ENCODE results near the gene ATG5. TPM values are rescaled to one million over a fixed set of nuclear protein-coding genes. Genes with fewer than 3 reads are reported as not detected.

Gene ATG5
- total RNA-seq = 10 to 100 TPM; 32.1 to 38.4 TPM

DNA sequence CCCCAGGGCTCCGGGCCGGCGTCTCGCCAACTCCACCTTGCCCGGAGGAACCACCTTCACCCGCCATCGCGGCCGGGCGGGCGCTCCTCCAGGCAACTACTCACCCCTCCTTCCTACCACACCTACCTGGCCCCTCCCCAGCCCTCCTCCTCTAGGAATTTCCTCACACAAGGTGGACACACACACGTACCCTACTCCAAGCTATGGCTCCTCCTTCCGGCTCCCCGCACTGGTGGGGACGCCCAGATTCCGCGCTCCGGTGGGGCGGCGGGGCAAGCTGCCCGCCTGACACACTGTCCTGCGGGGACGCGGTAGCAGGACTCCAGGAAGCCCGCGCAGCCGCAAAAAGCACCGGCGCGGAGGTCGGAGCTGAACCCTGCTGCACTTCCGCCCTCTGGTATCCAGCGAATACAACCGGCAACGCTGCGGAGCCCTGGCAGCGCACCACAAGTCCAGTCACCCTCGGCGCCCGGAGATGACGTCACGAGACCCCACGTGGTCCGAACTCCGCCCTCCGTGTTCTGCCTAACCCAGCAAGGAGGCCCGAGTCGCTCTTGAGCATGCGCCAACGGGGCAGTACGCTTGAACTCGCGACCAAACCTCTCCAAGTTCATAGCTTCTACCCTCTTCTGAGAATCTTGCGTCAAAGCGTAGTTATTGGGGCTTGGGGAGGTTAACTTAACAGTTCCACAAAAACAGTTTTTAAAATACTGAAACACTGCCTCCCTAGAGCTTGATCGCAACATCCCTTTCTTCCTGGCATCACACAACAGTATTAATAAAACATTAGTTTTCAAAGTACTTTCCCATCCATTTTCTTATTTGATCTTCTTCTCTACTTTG lies at the start of gene ATG5:
Gene ATG5, minus strand, starts transcription at position 425 of the 843 bp plus-strand sequence. CDS start 9,552 bp downstream, outside the sequence.
- H3K9me3 Mint-ChIP-seq = no peaks in the 10 kb centered on the region
- peak; percentile 99 to 100 for DNase-seq
- H3K36me3 Mint-ChIP-seq (ENCODE audit: insufficient read depth in 2 of 2) = peaks cover 2 to 5% of the 10 kb centered on the region in 2 donors
- peaks cover 24% of the 10 kb centered on the region for H3K27me3 Mint-ChIP-seq (ENCODE audit: low read depth)
- H3K4me1 Mint-ChIP-seq (ENCODE audit: low read depth) = peaks cover 38% of the 10 kb centered on the region
- peak; percentile 95 to 97 for ATAC-seq (replicated peaks in 1 of 2)
- H3K4me3 Mint-ChIP-seq = peak within 1 kb of the TSS; percentile 95 to 100
- peak within 1 kb of the TSS; percentile 94 for H3K27ac Mint-ChIP-seq

GRCh38 chr6:106373502-106374239 lies 48.1 kb upstream of the ATG5 start:
- DNase-seq = peak; percentile 10 to 16
- Mint-ChIP-seq H3K9me3 (no peaks in the 10 kb centered on the region), H3K4me1 (ENCODE audit: low read depth) (peaks cover 22% of the 10 kb centered on the region), H3K27me3 (ENCODE audit: low read depth) (peaks cover 14% of the 10 kb centered on the region), H3K27ac (peak overlapping the region; percentile 76), H3K4me3 (peak overlapping the region; percentile 41 to 78), H3K36me3 (ENCODE audit: insufficient read depth in 2 of 2) (no peaks in the 10 kb centered on the region)
- peak; percentile 77 for ATAC-seq (replicated peaks in 1 of 2)

DNA sequence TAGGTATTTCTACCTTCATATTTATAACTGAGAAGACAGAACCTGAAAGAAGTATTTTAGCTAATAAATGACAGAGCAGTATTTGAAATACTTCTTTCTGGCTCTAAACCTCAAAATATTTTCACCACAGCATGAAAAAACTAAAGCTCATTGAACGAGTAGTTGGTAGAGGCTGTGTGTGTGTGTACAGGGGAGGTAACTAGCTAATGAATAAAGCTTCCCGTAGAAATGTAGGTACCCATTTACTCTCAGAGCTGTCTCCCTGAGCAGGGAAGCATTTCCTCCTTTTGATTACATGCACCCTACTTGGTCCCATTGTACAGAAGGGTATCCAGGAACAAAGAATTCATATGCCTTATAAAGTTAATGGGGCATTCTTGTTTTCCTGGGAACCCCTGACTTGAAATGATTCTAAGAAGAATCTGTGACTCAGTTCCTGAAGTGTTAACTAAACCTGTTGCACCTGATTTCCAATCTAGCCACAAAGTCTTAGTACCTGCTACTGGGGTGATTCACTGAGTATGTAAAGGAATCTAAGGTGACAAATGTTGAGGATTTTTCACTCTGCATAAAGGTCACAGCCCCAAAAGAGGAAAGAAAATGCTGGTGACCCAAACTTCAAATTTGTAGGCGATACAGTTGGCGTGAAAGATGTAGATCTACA lies 47.4 kb upstream of the ATG5 start:
- Mint-ChIP-seq H3K27me3 (ENCODE audit: low read depth) (peaks cover 13% of the 10 kb centered on the region), H3K4me3 (peak overlapping the region; percentile 41 to 70), H3K36me3 (ENCODE audit: insufficient read depth in 2 of 2) (no peaks in the 10 kb centered on the region), H3K27ac (peak overlapping the region; percentile 76), H3K9me3 (no peaks in the 10 kb centered on the region), H3K4me1 (ENCODE audit: low read depth) (peaks cover 22% of the 10 kb centered on the region)
- ATAC-seq (replicated peaks in 1 of 2) = peak; percentile 88 to 89
- DNase-seq = peak in 1 of 2 donors; percentile 11

GRCh38 chr6:106370639-106371038 lies 45.1 kb upstream of the ATG5 start:
- Mint-ChIP-seq H3K27me3 (ENCODE audit: low read depth) (peaks cover 17% of the 10 kb centered on the region), H3K9me3 (no peaks in the 10 kb centered on the region), H3K4me3 (no peak overlapping the region), H3K4me1 (ENCODE audit: low read depth) (peaks cover 22% of the 10 kb centered on the region), H3K27ac (no peak overlapping the region), H3K36me3 (ENCODE audit: insufficient read depth in 2 of 2) (no peaks in the 10 kb centered on the region)
- ATAC-seq (replicated peaks in 1 of 2) (no peak), DNase-seq (no peak)

GRCh38 chr6:106369739-106370138 lies 44.2 kb upstream of the ATG5 start:
- no peaks in the 10 kb centered on the region for H3K9me3 Mint-ChIP-seq
- no peak for DNase-seq
- no peak overlapping the region for H3K27ac Mint-ChIP-seq

GRCh38 chr6:106363401-106364138 lies 38.0 kb upstream of the ATG5 start:
- peaks cover 14% of the 10 kb centered on the region for H3K4me1 Mint-ChIP-seq (ENCODE audit: low read depth)
- peaks cover 50% of the 10 kb centered on the region for H3K27me3 Mint-ChIP-seq (ENCODE audit: low read depth)
- H3K36me3 Mint-ChIP-seq (ENCODE audit: insufficient read depth in 2 of 2) = no peaks in the 10 kb centered on the region
- H3K4me3 Mint-ChIP-seq = no peak overlapping the region
- no peaks in the 10 kb centered on the region for H3K9me3 Mint-ChIP-seq
- DNase-seq (no peak), ATAC-seq (replicated peaks in 1 of 2) (no peak)
- H3K27ac Mint-ChIP-seq = no peak overlapping the region

More at GRCh38 chr6:106369739-106370138, 44.2 kb upstream of the ATG5 start:
- H3K36me3 Mint-ChIP-seq (ENCODE audit: insufficient read depth in 2 of 2) = no peaks in the 10 kb centered on the region
- H3K27me3 Mint-ChIP-seq (ENCODE audit: low read depth) = peaks cover 17% of the 10 kb centered on the region
- peaks cover 22% of the 10 kb centered on the region for H3K4me1 Mint-ChIP-seq (ENCODE audit: low read depth)
- H3K4me3 Mint-ChIP-seq = no peak overlapping the region
- no peak for ATAC-seq (replicated peaks in 1 of 2)

DNA sequence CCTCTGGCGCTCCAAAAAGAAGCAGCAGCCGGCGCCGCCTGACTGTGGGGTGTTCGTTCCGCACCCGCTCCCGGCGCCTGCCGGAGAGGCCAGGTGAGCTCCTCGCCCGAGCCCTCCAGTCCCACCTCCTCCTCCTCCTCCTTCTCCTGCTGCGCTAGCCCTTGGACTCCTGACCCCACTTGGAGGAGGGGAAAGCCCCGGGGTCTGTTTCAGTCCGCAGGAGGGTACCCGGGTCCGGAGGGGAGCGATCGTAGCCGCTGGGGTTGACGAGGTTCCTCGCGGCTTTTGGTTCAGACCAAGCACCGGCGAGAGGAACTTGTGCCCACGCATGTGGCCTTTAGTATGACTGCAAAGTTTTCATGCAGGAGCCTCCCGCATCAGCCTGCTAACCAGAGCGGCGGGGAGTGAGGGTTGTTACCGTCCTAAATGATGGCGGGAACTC lies 35.5 kb upstream of the ATG5 start:
- peak; percentile 58 to 61 for ATAC-seq (replicated peaks in 1 of 2)
- Mint-ChIP-seq H3K36me3 (ENCODE audit: insufficient read depth in 2 of 2) (no peaks in the 10 kb centered on the region), H3K27me3 (ENCODE audit: low read depth) (peaks cover 59% of the 10 kb centered on the region), H3K4me3 (peak overlapping the region; percentile 92 to 94), H3K27ac (no peak overlapping the region), H3K4me1 (ENCODE audit: low read depth) (peaks cover 14% of the 10 kb centered on the region), H3K9me3 (no peaks in the 10 kb centered on the region)
- DNase-seq = peak; percentile 49 to 64

DNA sequence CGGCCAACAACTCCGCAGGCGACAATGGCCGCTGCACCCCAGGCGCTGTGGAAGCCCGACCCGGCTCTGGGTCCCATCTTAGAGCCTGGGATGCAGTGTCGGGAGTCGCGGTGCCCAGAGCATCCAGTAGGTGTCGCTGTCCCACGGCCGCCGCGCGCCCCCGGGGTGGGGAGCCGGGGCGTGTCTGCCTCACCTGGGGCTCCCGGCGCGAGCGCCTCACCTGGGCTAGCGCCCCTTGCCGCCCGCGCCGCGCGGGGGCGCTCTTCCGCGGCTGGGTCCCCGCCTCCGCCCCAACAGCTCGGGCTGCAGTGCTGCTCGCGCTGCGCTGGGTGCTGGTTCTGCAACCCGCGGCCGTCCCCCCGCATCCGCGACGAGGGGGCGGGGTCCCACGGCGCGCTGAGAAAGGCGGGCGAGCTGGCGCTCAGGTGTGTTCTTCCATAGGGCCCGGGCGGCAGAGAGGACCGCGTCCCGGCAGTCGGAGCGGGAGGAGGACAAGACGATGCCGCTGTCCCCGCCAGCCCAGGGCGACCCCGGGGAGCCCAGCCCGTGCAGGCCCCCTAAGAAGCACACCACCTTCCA lies 34.9 kb upstream of the ATG5 start, which contains the start of gene CRYBG1:
Gene CRYBG1, plus strand, starts transcription at position 308 of the 579 bp plus-strand sequence. Its CDS starts 192 bp downstream, at position 500.
- H3K36me3 Mint-ChIP-seq (ENCODE audit: insufficient read depth in 2 of 2) = no peaks in the 10 kb centered on the region
- no peak within 1 kb of the TSS for H3K27ac Mint-ChIP-seq
- peaks cover 64% of the 10 kb centered on the region for H3K27me3 Mint-ChIP-seq (ENCODE audit: low read depth)

DNA sequence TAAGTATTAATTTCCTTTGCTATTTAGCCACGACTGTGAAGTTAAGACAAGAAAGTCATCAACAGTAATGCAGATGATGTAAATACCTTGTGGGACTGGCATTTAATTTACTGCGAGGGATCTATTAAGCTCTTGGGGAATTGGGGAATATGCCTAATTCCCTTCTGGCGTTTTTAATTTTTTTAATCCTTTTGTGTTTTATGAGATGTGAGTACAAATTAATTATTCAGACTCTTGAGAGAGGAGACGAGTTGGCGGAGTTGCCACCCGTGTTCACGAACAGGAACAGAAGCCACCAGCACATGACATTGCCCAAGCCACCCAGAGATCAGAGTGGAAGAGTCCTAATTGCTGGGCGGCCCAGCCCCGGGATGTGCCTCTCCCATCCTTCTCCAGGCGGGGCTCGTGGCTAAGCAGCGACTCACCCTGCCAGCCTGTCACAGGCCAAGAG lies 34.4 kb upstream of the ATG5 start:
- Mint-ChIP-seq H3K9me3 (no peaks in the 10 kb centered on the region), H3K27me3 (ENCODE audit: low read depth) (peaks cover 69% of the 10 kb centered on the region), H3K27ac (no peak overlapping the region), H3K4me1 (ENCODE audit: low read depth) (peaks cover 14% of the 10 kb centered on the region), H3K36me3 (ENCODE audit: insufficient read depth in 2 of 2) (no peaks in the 10 kb centered on the region), H3K4me3 (peak overlapping the region; percentile 79 to 86)
- ATAC-seq (replicated peaks in 1 of 2) = no peak
- DNase-seq = no peak

More for the DNA sequence above, 34.9 kb upstream of the ATG5 start, which contains the start of gene CRYBG1:
- Mint-ChIP-seq H3K4me3 (peak within 1 kb of the TSS; percentile 92 to 94), H3K4me1 (ENCODE audit: low read depth) (peaks cover 14% of the 10 kb centered on the region), H3K9me3 (no peaks in the 10 kb centered on the region)
- DNase-seq (peak; percentile 74 to 84), ATAC-seq (replicated peaks in 1 of 2) (peak; percentile 85 to 88)

GRCh38 chr6:106356378-106356777 lies 30.8 kb upstream of the ATG5 start:
- ATAC-seq (replicated peaks in 1 of 2) = no peak
- Mint-ChIP-seq H3K27ac (no peak overlapping the region), H3K9me3 (no peaks in the 10 kb centered on the region), H3K27me3 (ENCODE audit: low read depth) (peaks cover 71% of the 10 kb centered on the region), H3K4me1 (ENCODE audit: low read depth) (peaks cover 13% of the 10 kb centered on the region), H3K4me3 (no peak overlapping the region), H3K36me3 (ENCODE audit: insufficient read depth in 2 of 2) (peaks cover 0 to 2% of the 10 kb centered on the region in 2 donors)
- no peak for DNase-seq

- DNase-seq (no peak), ATAC-seq (replicated peaks in 1 of 2) (no peak)
- Mint-ChIP-seq H3K27me3 (ENCODE audit: low read depth) (peaks cover 20% of the 10 kb centered on the region), H3K4me1 (ENCODE audit: low read depth) (no peaks in the 10 kb centered on the region), H3K27ac (no peak overlapping the region), H3K36me3 (ENCODE audit: insufficient read depth in 2 of 2) (no peaks in the 10 kb centered on the region), H3K4me3 (no peak overlapping the region), H3K9me3 (no peaks in the 10 kb centered on the region)
Measured at GRCh38 chr6:106347219-106347618, 21.7 kb upstream of the ATG5 start.

Data from activated T-cell treated with anti-CD3 and anti-CD28 coated beads, Interleukin-2, amount 50 U/mL, for 72 hours (primary cell).